Measurements from ENCODE around the gene CDKAL1. TPM values are rescaled to one million over a fixed set of nuclear protein-coding genes. Genes with fewer than 3 reads are reported as not detected.

Gene CDKAL1
- total RNA-seq, 1 donor from 2014 or later = 12.2 TPM

DNA sequence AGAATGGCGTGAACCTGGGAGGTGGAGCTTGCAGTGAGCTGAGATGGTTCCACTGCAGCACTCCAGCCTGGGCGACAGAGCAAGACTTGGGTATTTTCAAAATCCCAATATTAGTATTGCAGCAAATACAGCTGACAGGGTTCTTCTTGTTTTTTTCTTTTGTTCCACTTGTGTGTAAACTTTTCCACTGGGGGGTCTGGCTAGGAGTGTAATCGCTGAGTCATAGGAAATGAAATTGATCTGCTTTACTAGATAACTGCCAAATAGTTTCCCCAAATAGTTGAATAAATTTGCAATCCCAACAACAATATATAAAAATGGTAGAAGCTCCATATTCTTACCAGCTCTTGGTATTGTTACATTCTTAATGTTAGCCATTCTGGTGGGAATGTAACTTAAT, 533.3 kb downstream of the CDKAL1 start:
- H3K4me3 ChIP-seq (ENCODE audit: low read depth, low read length) = no peak overlapping the region
- DNase-seq (ENCODE audit: low read depth) = no peak
- TF ChIP-seq, protein P1, sequence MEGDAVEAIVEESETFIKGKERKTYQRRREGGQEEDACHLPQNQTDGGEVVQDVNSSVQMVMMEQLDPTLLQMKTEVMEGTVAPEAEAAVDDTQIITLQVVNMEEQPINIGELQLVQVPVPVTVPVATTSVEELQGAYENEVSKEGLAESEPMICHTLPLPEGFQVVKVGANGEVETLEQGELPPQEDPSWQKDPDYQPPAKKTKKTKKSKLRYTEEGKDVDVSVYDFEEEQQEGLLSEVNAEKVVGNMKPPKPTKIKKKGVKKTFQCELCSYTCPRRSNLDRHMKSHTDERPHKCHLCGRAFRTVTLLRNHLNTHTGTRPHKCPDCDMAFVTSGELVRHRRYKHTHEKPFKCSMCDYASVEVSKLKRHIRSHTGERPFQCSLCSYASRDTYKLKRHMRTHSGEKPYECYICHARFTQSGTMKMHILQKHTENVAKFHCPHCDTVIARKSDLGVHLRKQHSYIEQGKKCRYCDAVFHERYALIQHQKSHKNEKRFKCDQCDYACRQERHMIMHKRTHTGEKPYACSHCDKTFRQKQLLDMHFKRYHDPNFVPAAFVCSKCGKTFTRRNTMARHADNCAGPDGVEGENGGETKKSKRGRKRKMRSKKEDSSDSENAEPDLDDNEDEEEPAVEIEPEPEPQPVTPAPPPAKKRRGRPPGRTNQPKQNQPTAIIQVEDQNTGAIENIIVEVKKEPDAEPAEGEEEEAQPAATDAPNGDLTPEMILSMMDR (conservative IDR thresholded peaks at IDR 0.05; ENCODE audit: low read depth, low read length) = no peak

DNA sequence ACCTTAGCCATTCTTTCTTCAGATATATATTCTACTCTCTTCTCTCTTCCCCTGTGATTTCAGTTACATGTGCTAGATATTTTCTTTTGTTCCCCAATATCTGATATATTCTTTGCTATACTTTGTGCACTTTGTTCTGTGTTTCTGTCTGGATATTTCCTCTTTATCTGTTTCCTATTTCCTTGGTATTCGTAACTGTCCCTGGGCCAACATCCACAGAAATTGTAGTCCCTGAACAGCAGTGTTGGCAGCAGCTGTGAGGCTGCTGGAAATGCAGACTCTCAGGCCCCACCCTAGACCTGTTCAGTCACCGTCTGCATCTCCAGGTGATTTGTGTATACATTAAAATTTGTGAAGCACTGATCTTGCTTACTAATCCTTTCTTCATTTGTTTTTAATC, 536.4 kb downstream of the CDKAL1 start:
- H3K4me3 ChIP-seq (ENCODE audit: low read depth, low read length) = no peak overlapping the region
- TF ChIP-seq, protein P1 (conservative IDR thresholded peaks at IDR 0.05; ENCODE audit: low read depth, low read length) = no peak
- no peak for DNase-seq (ENCODE audit: low read depth)

DNA sequence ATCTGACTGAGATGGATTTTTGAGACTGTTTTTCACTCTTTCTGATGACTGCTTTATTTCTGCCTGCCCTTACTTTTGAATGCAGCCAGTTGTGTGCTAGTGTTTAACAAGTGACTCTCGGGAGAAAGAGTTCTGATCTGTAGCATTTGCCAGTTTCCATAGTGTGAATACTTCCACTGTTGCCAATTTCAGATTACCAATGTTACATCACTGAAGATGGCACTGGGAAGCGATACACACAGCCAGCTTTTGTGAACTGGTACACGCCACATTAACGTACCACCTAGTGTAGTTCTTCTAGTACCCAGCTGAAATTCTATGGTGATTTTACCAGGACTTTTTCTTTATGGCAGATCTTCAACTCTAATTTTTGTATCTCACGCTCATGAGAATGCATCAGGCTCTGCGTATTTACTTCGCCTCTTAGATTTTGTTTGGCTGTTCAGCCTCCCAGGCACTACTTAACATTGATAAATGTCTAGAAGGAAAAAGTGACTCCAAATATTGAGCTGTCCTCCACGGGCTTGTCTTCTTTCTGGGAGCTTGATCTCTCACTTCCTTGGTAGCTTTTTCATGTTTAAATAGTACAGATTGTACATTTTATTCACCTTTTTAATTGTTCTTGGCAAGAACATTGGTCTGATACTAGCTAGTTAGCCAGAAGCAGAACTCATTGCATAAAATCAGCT, 537.7 kb downstream of the CDKAL1 start:
- TF ChIP-seq, protein P1 (conservative IDR thresholded peaks at IDR 0.05; ENCODE audit: low read depth, low read length) = no peak
- no peak overlapping the region for H3K4me3 ChIP-seq (ENCODE audit: low read depth, low read length)
- DNase-seq (ENCODE audit: low read depth) = no peak

DNA sequence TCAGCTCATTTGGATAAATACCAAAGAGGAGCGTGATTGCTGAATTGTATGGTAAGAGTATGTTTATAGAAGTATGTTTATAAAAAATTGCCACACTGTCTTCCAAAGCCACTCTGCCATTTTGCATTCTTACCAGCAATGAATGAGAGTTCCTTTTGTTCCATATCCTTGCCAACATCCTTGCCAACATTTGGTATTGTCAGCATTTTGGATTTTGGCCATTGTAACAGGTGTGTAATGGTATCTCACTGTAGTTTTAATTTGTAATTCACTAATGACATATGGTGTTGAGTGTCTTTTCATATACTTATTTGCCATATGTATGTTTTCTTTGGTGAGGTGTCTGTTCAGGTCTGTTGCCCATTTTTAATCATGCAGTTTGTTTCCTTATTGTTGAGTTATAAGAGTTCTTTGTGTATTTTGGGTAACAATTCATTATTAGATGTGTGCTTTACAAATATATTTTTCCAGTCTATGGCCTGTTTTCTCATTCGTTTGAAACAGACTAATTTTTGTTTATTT, 539.1 kb downstream of the CDKAL1 start:
- TF ChIP-seq, protein P1 (conservative IDR thresholded peaks at IDR 0.05; ENCODE audit: low read depth, low read length) = no peak
- DNase-seq (ENCODE audit: low read depth) = no peak
- H3K4me3 ChIP-seq (ENCODE audit: low read depth, low read length) = no peak overlapping the region

DNA sequence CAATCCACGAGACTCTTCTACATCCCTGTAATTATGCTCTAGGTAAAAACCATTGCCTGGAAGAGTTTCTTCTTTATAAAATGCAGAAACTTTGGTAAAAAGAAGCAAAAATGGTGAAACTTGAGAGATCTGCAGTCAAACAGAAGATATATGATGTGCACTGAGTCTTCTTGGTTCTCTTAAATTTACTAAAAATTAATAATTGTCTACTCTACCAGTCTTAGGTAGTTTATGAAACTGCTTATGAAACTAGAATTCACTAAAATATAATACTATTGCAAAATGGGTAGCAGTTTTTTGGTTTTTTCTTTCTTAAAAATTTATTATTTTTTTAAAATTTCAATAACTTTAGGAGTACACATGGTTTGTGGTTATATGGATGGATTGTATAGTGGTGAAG, 540.2 kb downstream of the CDKAL1 start:
- TF ChIP-seq, protein P1 (conservative IDR thresholded peaks at IDR 0.05; ENCODE audit: low read depth, low read length) = no peak
- no peak for DNase-seq (ENCODE audit: low read depth)
- no peak overlapping the region for H3K4me3 ChIP-seq (ENCODE audit: low read depth, low read length)

- DNase-seq (ENCODE audit: low read depth) = no peak
- H3K4me3 ChIP-seq (ENCODE audit: low read depth, low read length) = no peak overlapping the region
- TF ChIP-seq, protein P1 (conservative IDR thresholded peaks at IDR 0.05; ENCODE audit: low read depth, low read length) = no peak
These were observed 541.7 kb downstream of the CDKAL1 start for GRCh38 chr6:21075986-21076385.

GRCh38 chr6:21078497-21078896, 544.2 kb downstream of the CDKAL1 start:
- no peak for DNase-seq (ENCODE audit: low read depth)
- TF ChIP-seq, protein P1 (conservative IDR thresholded peaks at IDR 0.05; ENCODE audit: low read depth, low read length) = no peak
- H3K4me3 ChIP-seq (ENCODE audit: low read depth, low read length) = no peak overlapping the region

Measured in epithelial cell of proximal tubule (primary cell).